AG10803 (cell line): ENCODE measurements around the gene KCNK10.
A peak's percentile ranks its signal among the peaks of the same experiment; 100 is the strongest.

Experiments used
- DNase-seq: peaks from one replicate; pipeline ENCODE4 v3.0.0; 2010; ENCODE audit warnings: low read depth
- H3K4me3 ChIP-seq: 2 replicates; pipeline ENCODE4 v1.5.1; 2011; ENCODE audit warnings: mild to moderate bottlenecking, low read length, control low read depth
- CTCF ChIP-seq: conservative IDR thresholded peaks from 2 replicates; pipeline ENCODE4 v1.5.1; 2011; ENCODE audit warnings: mild to moderate bottlenecking, low read length, control low read depth, inconsistent platforms

Gene KCNK10

GRCh38 chr14:88323086-88323522 lies at the start of gene KCNK10:
Gene KCNK10 (minus strand): TSS chr14:88323269. CDS start chr14:88322798, 471 bp downstream.
- DNase-seq, result no peak
- peak within 1 kb of the TSS; percentile 29 for H3K4me3 ChIP-seq
- TF ChIP-seq CTCF, result no peak

- no peak overlapping the region for H3K4me3 ChIP-seq
- no peak for TF ChIP-seq CTCF
- DNase-seq, result no peak
These were observed 46.4 kb upstream of the KCNK10 start for GRCh38 chr14:88369496-88369895.

- DNase-seq, result no peak
- no peak for TF ChIP-seq CTCF
- H3K4me3 ChIP-seq, result no peak overlapping the region
These were observed 41.8 kb upstream of the KCNK10 start for GRCh38 chr14:88364710-88365413.

GRCh38 chr14:88363644-88364043 lies 40.6 kb upstream of the KCNK10 start:
- no peak for DNase-seq
- no peak overlapping the region for H3K4me3 ChIP-seq
- no peak for TF ChIP-seq CTCF

GRCh38 chr14:88359500-88359899 lies 36.4 kb upstream of the KCNK10 start:
- DNase-seq, result no peak
- no peak for TF ChIP-seq CTCF
- no peak overlapping the region for H3K4me3 ChIP-seq

GRCh38 chr14:88354358-88354757 lies 31.3 kb upstream of the KCNK10 start:
- no peak for DNase-seq
- H3K4me3 ChIP-seq, result no peak overlapping the region
- TF ChIP-seq CTCF, result no peak

GRCh38 chr14:88352698-88353097 lies 29.6 kb upstream of the KCNK10 start:
- no peak for DNase-seq
- H3K4me3 ChIP-seq, result no peak overlapping the region
- TF ChIP-seq CTCF, result no peak
